B cell (primary cell): ENCODE results near the gene PARP3. TPM values are rescaled to one million over a fixed set of nuclear protein-coding genes. Genes with fewer than 3 reads are reported as not detected.

Experiments
- ATAC-seq: fragments of 200-7000 bp; cut with Tn5 transposase; one replicate; pipeline ENCODE4 v1.10.0; 2021; ENCODE audit warnings: low read depth, mild to moderate bottlenecking, moderate number of reproducible peaks, moderate library complexity
- CTCF ChIA-PET: fragments of 350-600 bp; sonication (Branson Sonifier 250); formaldehyde crosslinking; loops from one replicate; lab custom pipeline; 2021; ENCODE audit warnings: antibody characterized with exemption, inconsistent platforms; lab: Charles Lee
- POLR2A ChIA-PET: fragments of 350-600 bp; sonication (Branson Sonifier 250); formaldehyde crosslinking; loops from one replicate; lab custom pipeline; 2021; ENCODE audit warnings: antibody characterized with exemption; lab: Charles Lee
- DNase-seq: peaks from one replicate; pipeline ENCODE4 v3.0.0; 2013
- H2AFZ ChIP-seq: 2 replicates; pipeline ENCODE4 v1.6.1; 2012; ENCODE audit warnings: mild to moderate bottlenecking, low read depth, low read length; ENCODE audit not compliant: insufficient read depth, poor library complexity, severe bottlenecking
- H3K27ac ChIP-seq, 2 donors: 1 replicate in 1 of 2; 2 replicates in 1 of 2; pipeline ENCODE4 v1.5.1; 2012 to 2013; ENCODE audit warnings: low read length in 2 of 2, mild to moderate bottlenecking in 2 of 2, moderate library complexity in 1 of 2
- H3K27me3 ChIP-seq, 4 experiments: fragments of 200-600 bp in 1 of 4; sonication (generic) in 1 of 4; replicated peaks in 1 of 4; 1 replicate in 2 of 4; 2 replicates in 2 of 4; pipeline versions ENCODE4 v1.6.1 to v1.7.0; 2013 to 2016; ENCODE audit warnings: low read length in 3 of 4, mild to moderate bottlenecking in 2 of 4, mixed read lengths in 1 of 4, moderate library complexity in 1 of 4; ENCODE audit not compliant: insufficient read depth in 4 of 4, control insufficient read depth in 3 of 4; ENCODE audit errors: control extremely low read depth in 1 of 4
- H3K36me3 ChIP-seq, 2 experiments: replicated peaks in 1 of 2; 1 replicate in 1 of 2; 2 replicates in 1 of 2; pipeline versions ENCODE4 v1.6.1 to v1.7.1; 2013; ENCODE audit warnings: low read length in 1 of 2; ENCODE audit not compliant: insufficient read depth in 2 of 2, control insufficient read depth in 1 of 2; ENCODE audit errors: control extremely low read depth in 1 of 2, extremely low read depth in 1 of 2
- H3K4me1 ChIP-seq, 2 donors: fragments of 200-600 bp in 1 of 2; sonication (generic) in 1 of 2; 1 replicate in 1 of 2; 2 replicates in 1 of 2; pipeline versions ENCODE4 v1.5.1 to v1.6.1; 2013 to 2017; ENCODE audit warnings: low read length in 2 of 2; ENCODE audit not compliant: control insufficient read depth in 2 of 2, insufficient read depth in 2 of 2
- H3K4me2 ChIP-seq: replicated peaks from 2 replicates; pipeline ENCODE3; 2012; ENCODE audit warnings: mild to moderate bottlenecking, low read depth, low read length; ENCODE audit not compliant: poor library complexity, severe bottlenecking
- H3K4me3 ChIP-seq, 5 experiments: fragments of 200-600 bp in 1 of 5; sonication (generic) in 1 of 5; 1 replicate in 3 of 5; 2 replicates in 2 of 5; pipeline versions ENCODE4 v1.5.1 to v1.7.0; 2011 to 2016; ENCODE audit warnings: low read length in 4 of 5, mild to moderate bottlenecking in 4 of 5, low read depth in 2 of 5, control low read depth in 1 of 5, moderate library complexity in 1 of 5; ENCODE audit not compliant: insufficient read depth in 1 of 5; ENCODE audit errors: control extremely low read depth in 1 of 5, extremely low read depth in 1 of 5
- H3K79me2 ChIP-seq: fragments of 200-600 bp; sonication (generic); one replicate; pipeline ENCODE4 v1.6.0; 2016; ENCODE audit warnings: low read length; ENCODE audit not compliant: control insufficient read depth, insufficient read depth
- H3K9ac ChIP-seq: fragments of 200-600 bp; sonication (generic); 2 replicates; pipeline ENCODE4 v1.6.1; 2017; ENCODE audit warnings: mild to moderate bottlenecking, low read length, moderate library complexity
- H3K9me3 ChIP-seq, 3 donors: one replicate each; pipeline versions ENCODE4 v1.6.1 to v1.7.1; 2013; ENCODE audit warnings: low read length in 2 of 3; ENCODE audit not compliant: control insufficient read depth in 2 of 3, insufficient read depth in 1 of 3; ENCODE audit errors: control extremely low read depth in 1 of 3
- H4K20me1 ChIP-seq: 2 replicates; pipeline ENCODE4 v1.6.0; 2012; ENCODE audit warnings: mild to moderate bottlenecking, low read length; ENCODE audit not compliant: insufficient read depth, control insufficient read depth, poor library complexity, severe bottlenecking
- H3K27ac Mint-ChIP-seq: one replicate; pipeline ENCODE4 v1.8.0; 2021; ENCODE audit warnings: mixed read lengths
- H3K27me3 Mint-ChIP-seq: one replicate; pipeline ENCODE4 v1.8.0; 2021; ENCODE audit warnings: mixed read lengths
- H3K4me1 Mint-ChIP-seq: one replicate; pipeline ENCODE4 v1.8.0; 2021; ENCODE audit warnings: mixed read lengths
- H3K4me3 Mint-ChIP-seq: one replicate; pipeline ENCODE4 v1.8.0; 2021; ENCODE audit warnings: mixed read lengths
- H3K9me3 Mint-ChIP-seq: one replicate; pipeline ENCODE4 v1.8.0; 2022; ENCODE audit warnings: mixed read lengths; ENCODE audit not compliant: insufficient read depth
- EZH2 ChIP-seq: IDR thresholded peaks from 2 replicates; pipeline ENCODE4 v1.6.1; 2012; ENCODE audit warnings: borderline replicate concordance, low read depth, mild to moderate bottlenecking, moderate library complexity, low read length; ENCODE audit not compliant: insufficient read depth, poor library complexity, severe bottlenecking
- WGBS: methylation state at CpG from one replicate; pipeline ENCODE4 v1.1.5; 2013; ENCODE audit warnings: missing lambda C conversion rate; ENCODE audit not compliant: insufficient coverage; 5-methylcytosine and 5-hydroxymethylcytosine counted together
- intact Hi-C: fragments of 100-400 bp; cut with micrococcal nuclease; formaldehyde crosslinking; loops from one replicate; pipeline ENCODE4 v1.10.0; 2022
- polyA plus RNA-seq: library from polyadenylated mRNA; depleted of rRNA; stranded (reverse); fragments of >200 nt; gene quantifications from 2 replicates; pipeline ENCODE4 v1.2.3, GENCODE V29; 2012
- total RNA-seq, 2 donors: library from RNA; stranded (reverse); fragments of 120-200 nt in 1 of 2; gene quantifications; 1 replicate in 1 of 2; 2 replicates in 1 of 2; pipeline versions ENCODE4 v1.2.3 to v1.2.4, GENCODE V29; 2013 to 2022
- TF ChIP-seq, protein P1 (sequence below): fragments of 200-600 bp; IDR thresholded peaks from one replicate; pipeline ENCODE4 v1.8.0; 2022; ENCODE audit warnings: antibody characterized with exemption, mild to moderate bottlenecking

Gene PARP3
- total and polyA plus RNA-seq, 2 donors (not counting 1 experiment from before 2014, with no cell fraction given), result 17.7 to 29.7 TPM

GRCh38 chr3:51938780-51939425 is 3.3 kb upstream of the PARP3 start:
- 100% methylated on average over 6 of the region's 9 CpGs for WGBS
- Histone ChIP-seq H3K27ac (no peak overlapping the region), H4K20me1 (no peaks in the 10 kb centered on the region), H3K79me2 (peaks cover 21% of the 10 kb centered on the region), H3K27me3 (no peaks in the 10 kb centered on the region), H2AFZ (no peak overlapping the region), H3K36me3 (peaks cover 2 to 57% of the 10 kb centered on the region in 2 experiments), H3K9ac (no peak overlapping the region), H3K4me1 (peaks cover 22 to 26% of the 10 kb centered on the region in 2 donors), H3K4me2 (no peak overlapping the region), H3K4me3 (no peak overlapping the region), H3K9me3 (no peaks in the 10 kb centered on the region)
- Mint-ChIP-seq H3K9me3 (no peaks in the 10 kb centered on the region), H3K27ac (no peak overlapping the region), H3K27me3 (no peaks in the 10 kb centered on the region), H3K4me1 (peaks cover 36% of the 10 kb centered on the region), H3K4me3 (no peak overlapping the region)
- ATAC-seq, result no peak
- intact Hi-C loops, result no loop called here
- ChIA-PET POLR2A (no interaction called here), CTCF (no interaction called here)
- no peak for DNase-seq
- TF ChIP-seq EZH2, result no peak
- TF ChIP-seq, protein P1, sequence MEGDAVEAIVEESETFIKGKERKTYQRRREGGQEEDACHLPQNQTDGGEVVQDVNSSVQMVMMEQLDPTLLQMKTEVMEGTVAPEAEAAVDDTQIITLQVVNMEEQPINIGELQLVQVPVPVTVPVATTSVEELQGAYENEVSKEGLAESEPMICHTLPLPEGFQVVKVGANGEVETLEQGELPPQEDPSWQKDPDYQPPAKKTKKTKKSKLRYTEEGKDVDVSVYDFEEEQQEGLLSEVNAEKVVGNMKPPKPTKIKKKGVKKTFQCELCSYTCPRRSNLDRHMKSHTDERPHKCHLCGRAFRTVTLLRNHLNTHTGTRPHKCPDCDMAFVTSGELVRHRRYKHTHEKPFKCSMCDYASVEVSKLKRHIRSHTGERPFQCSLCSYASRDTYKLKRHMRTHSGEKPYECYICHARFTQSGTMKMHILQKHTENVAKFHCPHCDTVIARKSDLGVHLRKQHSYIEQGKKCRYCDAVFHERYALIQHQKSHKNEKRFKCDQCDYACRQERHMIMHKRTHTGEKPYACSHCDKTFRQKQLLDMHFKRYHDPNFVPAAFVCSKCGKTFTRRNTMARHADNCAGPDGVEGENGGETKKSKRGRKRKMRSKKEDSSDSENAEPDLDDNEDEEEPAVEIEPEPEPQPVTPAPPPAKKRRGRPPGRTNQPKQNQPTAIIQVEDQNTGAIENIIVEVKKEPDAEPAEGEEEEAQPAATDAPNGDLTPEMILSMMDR, result no peak
